SK-N-MC (cell line): ENCODE measurements around the gene SHROOM1.

ENCODE experiments used
- EZH2 ChIP-seq: fragments of 200-600 bp; sonication (generic); IDR thresholded peaks from one replicate; pipeline ENCODE4 v1.6.1; 2017; ENCODE audit warnings: antibody characterized with exemption
- POLR2AphosphoS5 ChIP-seq: IDR thresholded peaks from 2 replicates; pipeline ENCODE4 v1.6.1; 2012; ENCODE audit warnings: mild to moderate bottlenecking, low read depth, low read length, borderline replicate concordance

DNA sequence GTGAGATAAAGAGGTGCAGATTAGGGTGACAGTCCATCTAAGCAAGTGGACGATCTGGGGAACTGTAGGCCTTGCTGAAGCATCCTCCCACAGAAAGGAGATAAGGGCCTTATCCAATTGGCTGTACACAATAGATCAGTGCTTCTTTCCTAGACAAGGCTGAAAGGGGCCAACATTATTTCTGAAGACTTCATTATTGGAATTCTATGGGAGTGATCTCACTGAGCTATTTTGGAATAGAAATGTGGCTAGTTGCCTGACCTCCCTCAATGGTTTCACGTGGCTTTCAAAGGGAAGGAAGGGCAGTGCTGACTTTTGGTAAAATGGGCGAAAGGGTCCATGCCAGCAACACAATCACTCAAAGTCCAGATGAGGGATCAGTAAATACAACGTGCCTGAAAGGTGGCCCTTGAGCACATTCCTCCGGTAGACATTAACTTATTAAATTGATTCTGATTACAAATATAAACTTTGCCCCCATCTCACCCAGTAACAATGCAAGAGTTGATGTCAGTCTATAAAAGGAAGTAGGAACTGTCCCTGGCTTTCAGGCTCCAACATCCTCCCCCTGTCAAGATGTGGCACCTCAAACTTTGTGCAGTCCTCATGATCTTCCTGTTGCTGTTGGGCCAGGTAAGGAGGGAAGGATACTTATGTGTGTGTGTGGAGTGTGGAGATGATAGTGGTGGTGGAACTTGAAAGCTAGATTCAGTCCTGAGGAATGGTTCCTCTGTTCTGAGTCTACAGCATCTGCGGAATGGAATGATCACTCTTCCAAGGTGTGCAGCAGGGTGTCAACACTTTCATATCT, 42.9 kb upstream of the SHROOM1 start, which contains the start of gene LEAP2:
- TF ChIP-seq POLR2AphosphoS5 (no peak; the same call in 1 of the 2 replicates), EZH2 (no peak)
